Measurements from ENCODE around the gene F13A1. TPM values are rescaled to one million over a fixed set of nuclear protein-coding genes. Genes with fewer than 3 reads are reported as not detected.

The F13A1 gene
- total and polyA plus RNA-seq, 12 donors = 10.5 to 481 (median 157) TPM

GRCh38 chr6:6176586-6177228, 143.8 kb downstream of the F13A1 start:
- Histone ChIP-seq H3K27ac (no peak overlapping the region), H3K9me3 (replicated peaks in 1 of 3) (no peaks in the 10 kb centered on the region), H3K36me3 (replicated peaks in 1 of 2) (no peaks in the 10 kb centered on the region), H3K4me3 (no peak overlapping the region), H3K4me1 (replicated peaks in 1 of 2) (no peaks in the 10 kb centered on the region), H3K27me3 (no peaks in the 10 kb centered on the region)
- 63 to 69% (median 64%) methylated on average over 7 to 8 of the region's 8 CpGs for WGBS, 4 donors
- no peak for DNase-seq
- TF ChIP-seq POLR2A (IDR thresholded peaks at IDR 0.05) = no peak
- TF ChIP-seq CTCF (IDR thresholded peaks at IDR 0.05) = no peak
- intact Hi-C loops (cut with DNase I) = no loop called here

GRCh38 chr6:6176127-6176526, 144.3 kb downstream of the F13A1 start:
- Histone ChIP-seq H3K27ac (no peak overlapping the region), H3K4me1 (replicated peaks in 1 of 2) (no peaks in the 10 kb centered on the region), H3K36me3 (replicated peaks in 1 of 2) (no peaks in the 10 kb centered on the region), H3K9me3 (replicated peaks in 1 of 3) (no peaks in the 10 kb centered on the region), H3K27me3 (no peaks in the 10 kb centered on the region), H3K4me3 (no peak overlapping the region)
- DNase-seq = no peak
- TF ChIP-seq CTCF (IDR thresholded peaks at IDR 0.05) (no peak), POLR2A (IDR thresholded peaks at IDR 0.05) (no peak)
- intact Hi-C loops (cut with DNase I) = no loop called here

- Histone ChIP-seq H3K4me1 (replicated peaks in 1 of 2) (no peaks in the 10 kb centered on the region), H3K27ac (no peak overlapping the region), H3K4me3 (no peak overlapping the region), H3K36me3 (replicated peaks in 1 of 2) (peaks cover 0 to 8% of the 10 kb centered on the region in 2 donors), H3K9me3 (replicated peaks in 1 of 3) (no peaks in the 10 kb centered on the region), H3K27me3 (no peaks in the 10 kb centered on the region)
- DNase-seq = no peak
- 57 to 70% (median 63%) methylated on average over 1 of the region's 1 CpG; no CpG with 5 or more reads in 1 of the 4 donors for WGBS, 4 donors
- no peak for TF ChIP-seq CTCF (IDR thresholded peaks at IDR 0.05)
- no peak for TF ChIP-seq POLR2A (IDR thresholded peaks at IDR 0.05)
- intact Hi-C loops (cut with DNase I) = no loop called here
Measured at GRCh38 chr6:6169141-6169540, 151.3 kb downstream of the F13A1 start.

- H3K27ac ChIP-seq = no peak overlapping the region
- H3K36me3 ChIP-seq (replicated peaks in 1 of 2) = peaks cover 0 to 8% of the 10 kb centered on the region in 2 donors
- H3K4me1 ChIP-seq (replicated peaks in 1 of 2) = no peaks in the 10 kb centered on the region
- no peak for TF ChIP-seq CTCF (IDR thresholded peaks at IDR 0.05)
- no peak for TF ChIP-seq POLR2A (IDR thresholded peaks at IDR 0.05)
- no peak for DNase-seq
- no peak overlapping the region for H3K4me3 ChIP-seq
- intact Hi-C loops (cut with DNase I) = no loop called here
- no peaks in the 10 kb centered on the region for H3K9me3 ChIP-seq (replicated peaks in 1 of 3)
- H3K27me3 ChIP-seq = no peaks in the 10 kb centered on the region
- 75 to 80% (median 78%) methylated on average over 3 of the region's 3 CpGs for WGBS, 4 donors
Measured at GRCh38 chr6:6166064-6166463, 154.4 kb downstream of the F13A1 start.
